ENCODE results near the gene CYP3A4. TPM values are rescaled to one million over a fixed set of nuclear protein-coding genes. Genes with fewer than 3 reads are reported as not detected.

The CYP3A4 gene
- total and polyA plus RNA-seq, 2 of the 13 experiments (the other 11 are each of a cell fraction or from before 2014, with no cell fraction given), result 0.11 to 0.24 TPM

GRCh38 chr7:99762680-99763327 is 21.2 kb downstream of the CYP3A4 start:
- H4K20me1 ChIP-seq (ENCODE audit: insufficient read depth, low read length), result no peaks in the 10 kb centered on the region
- H3K9ac ChIP-seq (ENCODE audit: insufficient read depth, low read depth, low read length), result no peak overlapping the region
- no peaks in the 10 kb centered on the region; a peak in 1 of 5 replicates for H3K36me3 ChIP-seq (replicated peaks in 1 of 2; ENCODE audit: control insufficient read depth in 1 of 2, insufficient read depth in 2 of 2, low read length in 2 of 2)
- ChIA-PET CTCF (ENCODE audit: low intra/inter-chr PET ratio, low total read pairs) (no interaction called here), POLR2A (no interaction called here)
- BruUV-seq (replicated peaks), result no TSS peak
- H3K27me3 ChIP-seq (ENCODE audit: control insufficient read depth in 1 of 2, insufficient read depth in 2 of 2, low read length in 2 of 2), result no peaks in the 10 kb centered on the region
- intact Hi-C loops (cut with micrococcal nuclease; ENCODE audit: unreplicated experiment), result no loop called here
- in situ Hi-C loops (cut with HindIII; ENCODE audit: extremely low pct_ligation_motif_present, low pct_unique_long_range_greater_than_20kb), result no loop called here
- TF ChIP-seq ZBTB34 (CRISPR knock-in tag; IDR thresholded peaks at IDR 0.05) (no peak), ZNF30 (CRISPR knock-in tag; IDR thresholded peaks at IDR 0.05) (no peak), ZKSCAN1 (IDR thresholded peaks at IDR 0.05; ENCODE audit: low read length) (no peak), CENPBD1 (CRISPR knock-in tag; IDR thresholded peaks at IDR 0.05; ENCODE audit: borderline replicate concordance, low read depth) (no peak), JUN (CRISPR knock-in tag; IDR thresholded peaks at IDR 0.05) (no peak)
- H3K9me3 ChIP-seq (ENCODE audit: low read length), result no peaks in the 10 kb centered on the region
- no peak overlapping the region for H2AFZ ChIP-seq (ENCODE audit: low read length)
- no peaks in the 10 kb centered on the region for H3K79me2 ChIP-seq (ENCODE audit: insufficient read depth, low read length)
- no peak overlapping the region for H3K4me2 ChIP-seq (ENCODE audit: low read depth, low read length)
- no peak for FAIRE-seq
- no peak overlapping the region for H3K4me3 ChIP-seq (replicated peaks in 1 of 3; ENCODE audit: insufficient read depth in 1 of 3, low read depth in 2 of 3, low read length in 3 of 3)
- no peak for ATAC-seq
- no peak for DNase-seq (ENCODE audit: low spot score)
- peaks cover 10% of the 10 kb centered on the region for H3K4me1 ChIP-seq (ENCODE audit: insufficient read depth, low read length)
- H3K27ac ChIP-seq (ENCODE audit: extremely low read length, insufficient read depth, low read length), result no peak overlapping the region
- 88% methylated on average over 7 of the region's 7 CpGs for WGBS (ENCODE audit: low lambda C conversion rate)

- H3K27me3 ChIP-seq (ENCODE audit: control insufficient read depth in 1 of 2, insufficient read depth in 2 of 2, low read length in 2 of 2), result no peaks in the 10 kb centered on the region
- ATAC-seq (no peak), DNase-seq (ENCODE audit: low spot score) (no peak), FAIRE-seq (no peak)
- H3K9ac ChIP-seq (ENCODE audit: insufficient read depth, low read depth, low read length), result no peak overlapping the region
- BruUV-seq (replicated peaks), result no TSS peak
- 90% methylated on average over 1 of the region's 1 CpG for WGBS (ENCODE audit: low lambda C conversion rate)
- intact Hi-C loops (cut with micrococcal nuclease; ENCODE audit: unreplicated experiment) (no loop called here), in situ Hi-C loops (cut with HindIII; ENCODE audit: extremely low pct_ligation_motif_present, low pct_unique_long_range_greater_than_20kb) (no loop called here)
- no peak overlapping the region for H3K4me3 ChIP-seq (replicated peaks in 1 of 3; ENCODE audit: insufficient read depth in 1 of 3, low read depth in 2 of 3, low read length in 3 of 3)
- H3K36me3 ChIP-seq (replicated peaks in 1 of 2; ENCODE audit: control insufficient read depth in 1 of 2, insufficient read depth in 2 of 2, low read length in 2 of 2), result no peaks in the 10 kb centered on the region
- H4K20me1 ChIP-seq (ENCODE audit: insufficient read depth, low read length), result no peaks in the 10 kb centered on the region
- H2AFZ ChIP-seq (ENCODE audit: low read length), result no peak overlapping the region
- peaks cover 38% of the 10 kb centered on the region for H3K4me1 ChIP-seq (ENCODE audit: insufficient read depth, low read length)
- H3K4me2 ChIP-seq (ENCODE audit: low read depth, low read length), result no peak overlapping the region
- ChIA-PET CTCF (ENCODE audit: low intra/inter-chr PET ratio, low total read pairs) (no interaction called here), POLR2A (no interaction called here)
- no peak for TF ChIP-seq E2F2 (CRISPR knock-in tag; IDR thresholded peaks at IDR 0.05; ENCODE audit: borderline replicate concordance)
- TF ChIP-seq FOXC1 (CRISPR knock-in tag; IDR thresholded peaks at IDR 0.05; ENCODE audit: borderline replicate concordance), result no peak
- no peak overlapping the region for H3K27ac ChIP-seq (ENCODE audit: extremely low read length, insufficient read depth, low read length)
- H3K9me3 ChIP-seq (ENCODE audit: low read length), result no peaks in the 10 kb centered on the region
- no peaks in the 10 kb centered on the region for H3K79me2 ChIP-seq (ENCODE audit: insufficient read depth, low read length)
Observed at GRCh38 chr7:99755085-99755484, 28.9 kb downstream of the CYP3A4 start.

All from HepG2 (cell line).